ENCODE results near the gene TRPM3.

- TF ChIP-seq MEIS2 (IDR thresholded peaks at IDR 0.05; ENCODE audit: partially characterized antibody) (no peak), RBBP5 (IDR thresholded peaks at IDR 0.05; ENCODE audit: borderline replicate concordance, insufficient read depth, low read length, poor library complexity, severe bottlenecking) (no peak), RAD51 (IDR thresholded peaks at IDR 0.05; ENCODE audit: borderline replicate concordance, low read depth) (no peak), HBP1 (CRISPR knock-in tag; IDR thresholded peaks at IDR 0.05) (no peak), NFE2L1 (tag; IDR thresholded peaks at IDR 0.05; ENCODE audit: borderline replicate concordance, low read depth) (no peak), CTCF (IDR thresholded peaks at IDR 0.05 in 2 of 3, conservative IDR thresholded peaks at IDR 0.05 in 1 of 3; ENCODE audit: insufficient read depth in 2 of 3, low read depth in 1 of 3, low read length in 3 of 3) (no peak), GABPB1 (CRISPR knock-in tag; IDR thresholded peaks at IDR 0.05) (no peak), RFX5 (IDR thresholded peaks at IDR 0.05; ENCODE audit: low read depth, low read length) (no peak)
Measured at GRCh38 chr9:71073494-71073893, 47.9 kb downstream of the TRPM3 start.

All from K562 (cell line).